ENCODE data around the gene AMBP. TPM values are rescaled to one million over a fixed set of nuclear protein-coding genes. Genes with fewer than 3 reads are reported as not detected.

The AMBP gene
- polyA plus RNA-seq, 4 donors: 0.81 to 1.9 (median 1.8) TPM

- Histone ChIP-seq H3K4me1 (ENCODE audit: control insufficient read depth in 3 of 3, insufficient read depth in 2 of 3, low read depth in 1 of 3, low read length in 2 of 3) (peaks cover 0 to 2% (median 0%) of the 10 kb centered on the region in 3 donors), H3K36me3 (ENCODE audit: control insufficient read depth in 3 of 3, insufficient read depth in 2 of 3, low read depth in 1 of 3, low read length in 3 of 3) (no peaks in the 10 kb centered on the region), H3K27ac (ENCODE audit: low read depth in 1 of 3, low read length in 2 of 3) (no peak overlapping the region), H3K9me3 (ENCODE audit: control insufficient read depth in 2 of 2, insufficient read depth in 1 of 2, low read depth in 1 of 2, low read length in 1 of 2) (peaks cover 0 to 4% of the 10 kb centered on the region in 2 donors), H3K27me3 (ENCODE audit: control insufficient read depth in 3 of 3, insufficient read depth in 3 of 3, low read length in 3 of 3) (no peaks in the 10 kb centered on the region), H3K4me3 (ENCODE audit: low read depth in 1 of 3, low read length in 3 of 3) (no peak overlapping the region)
- 53 to 67% (median 58%) methylated on average over 12 to 13 of the region's 13 CpGs for WGBS, 3 donors
- no peak for DNase-seq
- FAIRE-seq: no peak
Observed at GRCh38 chr9:114107286-114108001, 29.3 kb upstream of the AMBP start.

- no peaks in the 10 kb centered on the region for H3K36me3 ChIP-seq (ENCODE audit: control insufficient read depth in 3 of 3, insufficient read depth in 2 of 3, low read depth in 1 of 3, low read length in 3 of 3)
- H3K27me3 ChIP-seq (ENCODE audit: control insufficient read depth in 3 of 3, insufficient read depth in 3 of 3, low read length in 3 of 3): no peaks in the 10 kb centered on the region
- no peak for DNase-seq
- no peak overlapping the region for H3K27ac ChIP-seq (ENCODE audit: low read depth in 1 of 3, low read length in 2 of 3)
- H3K4me3 ChIP-seq (ENCODE audit: low read depth in 1 of 3, low read length in 3 of 3): no peak overlapping the region
- 67 to 82% (median 79%) methylated on average over 5 of the region's 5 CpGs for WGBS, 3 donors
- H3K4me1 ChIP-seq (ENCODE audit: control insufficient read depth in 3 of 3, insufficient read depth in 2 of 3, low read depth in 1 of 3, low read length in 2 of 3): peaks cover 0 to 5% (median 0%) of the 10 kb centered on the region in 3 donors
- H3K9me3 ChIP-seq (ENCODE audit: control insufficient read depth in 2 of 2, insufficient read depth in 1 of 2, low read depth in 1 of 2, low read length in 1 of 2): peaks cover 0 to 12% of the 10 kb centered on the region in 2 donors
- FAIRE-seq: no peak
Observed at GRCh38 chr9:114105236-114105635, 27.1 kb upstream of the AMBP start.

- Histone ChIP-seq H3K36me3 (ENCODE audit: control insufficient read depth in 3 of 3, insufficient read depth in 2 of 3, low read depth in 1 of 3, low read length in 3 of 3) (peaks cover 0 to 1% (median 0%) of the 10 kb centered on the region in 3 donors), H3K4me1 (ENCODE audit: control insufficient read depth in 3 of 3, insufficient read depth in 2 of 3, low read depth in 1 of 3, low read length in 2 of 3) (peaks cover 0 to 14% (median 2%) of the 10 kb centered on the region in 3 donors), H3K27ac (ENCODE audit: low read depth in 1 of 3, low read length in 2 of 3) (no peak overlapping the region), H3K4me3 (ENCODE audit: low read depth in 1 of 3, low read length in 3 of 3) (no peak overlapping the region), H3K27me3 (ENCODE audit: control insufficient read depth in 3 of 3, insufficient read depth in 3 of 3, low read length in 3 of 3) (peaks cover 0 to 3% (median 0%) of the 10 kb centered on the region in 3 donors), H3K9me3 (ENCODE audit: control insufficient read depth in 2 of 2, insufficient read depth in 1 of 2, low read depth in 1 of 2, low read length in 1 of 2) (peaks cover 0 to 12% of the 10 kb centered on the region in 2 donors)
- FAIRE-seq (no peak), DNase-seq (no peak)
Observed at GRCh38 chr9:114102484-114102883, 24.4 kb upstream of the AMBP start.

GRCh38 chr9:114100536-114100935 is 22.4 kb upstream of the AMBP start:
- WGBS, 3 donors: 88 to 97% (median 88%) methylated on average over 1 of the region's 1 CpG
- Histone ChIP-seq H3K27ac (ENCODE audit: low read depth in 1 of 3, low read length in 2 of 3) (peak overlapping the region in 1 of 3 donors; percentile 99), H3K27me3 (ENCODE audit: control insufficient read depth in 3 of 3, insufficient read depth in 3 of 3, low read length in 3 of 3) (peaks cover 0 to 3% (median 0%) of the 10 kb centered on the region in 3 donors), H3K4me3 (ENCODE audit: low read depth in 1 of 3, low read length in 3 of 3) (no peak overlapping the region), H3K36me3 (ENCODE audit: control insufficient read depth in 3 of 3, insufficient read depth in 2 of 3, low read depth in 1 of 3, low read length in 3 of 3) (peaks cover 0 to 21% (median 0%) of the 10 kb centered on the region in 3 donors), H3K4me1 (ENCODE audit: control insufficient read depth in 3 of 3, insufficient read depth in 2 of 3, low read depth in 1 of 3, low read length in 2 of 3) (peaks cover 0 to 33% (median 2%) of the 10 kb centered on the region in 3 donors), H3K9me3 (ENCODE audit: control insufficient read depth in 2 of 2, insufficient read depth in 1 of 2, low read depth in 1 of 2, low read length in 1 of 2) (peaks cover 0 to 12% of the 10 kb centered on the region in 2 donors)
- FAIRE-seq: no peak
- DNase-seq: no peak

GRCh38 chr9:114099669-114100270 is 21.7 kb upstream of the AMBP start:
- H3K4me3 ChIP-seq (ENCODE audit: low read depth in 1 of 3, low read length in 3 of 3): peak overlapping the region in 1 of 3 donors; percentile 73
- no peak for FAIRE-seq
- 27 to 59% (median 28%) methylated on average over 2 of the region's 2 CpGs for WGBS, 3 donors
- peaks cover 0 to 12% of the 10 kb centered on the region in 2 donors for H3K9me3 ChIP-seq (ENCODE audit: control insufficient read depth in 2 of 2, insufficient read depth in 1 of 2, low read depth in 1 of 2, low read length in 1 of 2)
- DNase-seq: no peak
- H3K27ac ChIP-seq (ENCODE audit: low read depth in 1 of 3, low read length in 2 of 3): peak overlapping the region in 1 of 3 donors; percentile 99
- H3K36me3 ChIP-seq (ENCODE audit: control insufficient read depth in 3 of 3, insufficient read depth in 2 of 3, low read depth in 1 of 3, low read length in 3 of 3): peaks cover 0 to 28% (median 1%) of the 10 kb centered on the region in 3 donors
- H3K4me1 ChIP-seq (ENCODE audit: control insufficient read depth in 3 of 3, insufficient read depth in 2 of 3, low read depth in 1 of 3, low read length in 2 of 3): peaks cover 0 to 34% (median 2%) of the 10 kb centered on the region in 3 donors
- H3K27me3 ChIP-seq (ENCODE audit: control insufficient read depth in 3 of 3, insufficient read depth in 3 of 3, low read length in 3 of 3): peaks cover 0 to 3% (median 0%) of the 10 kb centered on the region in 3 donors

GRCh38 chr9:114098936-114099668 is 21.0 kb upstream of the AMBP start, which contains the start of gene KIF12:
TSS of gene KIF12 (minus strand) at chr9:114099292. CDS start at chr9:114099276, 16 bp downstream.
- WGBS, 3 donors: 13 to 26% (median 24%) methylated on average over 32 of the region's 32 CpGs
- peaks cover 0 to 3% (median 0%) of the 10 kb centered on the region in 3 donors for H3K27me3 ChIP-seq (ENCODE audit: control insufficient read depth in 3 of 3, insufficient read depth in 3 of 3, low read length in 3 of 3)
- peaks cover 0 to 35% (median 4%) of the 10 kb centered on the region in 3 donors for H3K36me3 ChIP-seq (ENCODE audit: control insufficient read depth in 3 of 3, insufficient read depth in 2 of 3, low read depth in 1 of 3, low read length in 3 of 3)
- H3K4me3 ChIP-seq (ENCODE audit: low read depth in 1 of 3, low read length in 3 of 3): peak within 1 kb of the TSS in 2 of 3 donors; percentile 65 to 73
- H3K9me3 ChIP-seq (ENCODE audit: control insufficient read depth in 2 of 2, insufficient read depth in 1 of 2, low read depth in 1 of 2, low read length in 1 of 2): peaks cover 0 to 12% of the 10 kb centered on the region in 2 donors
- peak within 1 kb of the TSS; percentile 22 to 99 (median 48) for H3K27ac ChIP-seq (ENCODE audit: low read depth in 1 of 3, low read length in 2 of 3)
- peak; percentile 37 to 92 for DNase-seq
- H3K4me1 ChIP-seq (ENCODE audit: control insufficient read depth in 3 of 3, insufficient read depth in 2 of 3, low read depth in 1 of 3, low read length in 2 of 3): peaks cover 0 to 34% (median 2%) of the 10 kb centered on the region in 3 donors
- FAIRE-seq: no peak

- WGBS, 3 donors: 0 to 3% (median 3%) methylated on average over 38 to 77 of the region's 77 CpGs
- H3K36me3 ChIP-seq (ENCODE audit: control insufficient read depth in 3 of 3, insufficient read depth in 2 of 3, low read depth in 1 of 3, low read length in 3 of 3): peaks cover 0 to 43% (median 4%) of the 10 kb centered on the region in 3 donors
- no peak for FAIRE-seq
- H3K4me3 ChIP-seq (ENCODE audit: low read depth in 1 of 3, low read length in 3 of 3): peak overlapping the region in 2 of 3 donors; percentile 65 to 73
- DNase-seq: peak; percentile 86 to 94
- peak overlapping the region; percentile 22 to 99 (median 48) for H3K27ac ChIP-seq (ENCODE audit: low read depth in 1 of 3, low read length in 2 of 3)
- H3K9me3 ChIP-seq (ENCODE audit: control insufficient read depth in 2 of 2, insufficient read depth in 1 of 2, low read depth in 1 of 2, low read length in 1 of 2): peaks cover 0 to 12% of the 10 kb centered on the region in 2 donors
- peaks cover 0 to 3% (median 0%) of the 10 kb centered on the region in 3 donors for H3K27me3 ChIP-seq (ENCODE audit: control insufficient read depth in 3 of 3, insufficient read depth in 3 of 3, low read length in 3 of 3)
- peaks cover 0 to 34% (median 2%) of the 10 kb centered on the region in 3 donors for H3K4me1 ChIP-seq (ENCODE audit: control insufficient read depth in 3 of 3, insufficient read depth in 2 of 3, low read depth in 1 of 3, low read length in 2 of 3)
Observed at GRCh38 chr9:114098021-114098935, 20.2 kb upstream of the AMBP start.

Data from small intestine (tissue), 7 donors.